HepG2 (cell line): ENCODE measurements around the gene BCL2L13. TPM values are rescaled to one million over a fixed set of nuclear protein-coding genes. Genes with fewer than 3 reads are reported as not detected.
"Not testable (repeated sequence)": the region's sequence is repeated elsewhere in the genome, so short reads cannot be mapped to it uniquely, and the experiment has no call there.

Experiments
- ATAC-seq: fragments of 200-7000 bp; cut with Tn5 transposase; 3 replicates; pipeline ENCODE4 v1.9.1; 2020; ENCODE audit warnings: mild to moderate bottlenecking, moderate library complexity
- BruUV-seq: library from RNA; stranded (reverse); fragments of 400-500 nt; replicated peaks from 2 replicates; lab custom pipeline; 2021; lab: Mats Ljungman, UMichigan
- CTCF ChIA-PET: fragments of 300-600 bp; formaldehyde crosslinking; extraction: SDS; loops from one replicate; lab custom pipeline; 2021; ENCODE audit warnings: low total read pairs, inconsistent platforms, low intra/inter-chr PET ratio; lab: Yijun Ruan, JAX
- POLR2A ChIA-PET: fragments of 350-600 bp; sonication (Branson Sonifier 250); formaldehyde crosslinking; loops from one replicate; lab custom pipeline; 2020; ENCODE audit warnings: antibody characterized with exemption, inconsistent platforms; lab: Yijun Ruan, JAX
- DNase-seq: peaks from one replicate; pipeline ENCODE4 v3.0.0-alpha.2; 2015; ENCODE audit warnings: low spot score
- FAIRE-seq: peaks from 3 replicates; lab custom pipeline; 2011; peaks lifted over from hg19 to GRCh38; lab: Jason Lieb, UNC
- H2AFZ ChIP-seq: one replicate; pipeline ENCODE4 v1.6.1; 2011; ENCODE audit warnings: low read length, inconsistent platforms
- H3K27ac ChIP-seq: fragments of 300-600 bp; 3 replicates; pipeline ENCODE4 v1.8.0; 2011; ENCODE audit warnings: mixed run types, mild to moderate bottlenecking, mixed read lengths, low read length, inconsistent platforms; ENCODE audit not compliant: insufficient read depth; ENCODE audit errors: extremely low read length
- H3K27me3 ChIP-seq, 2 experiments: fragments of 200-600 bp in 1 of 2; 2 replicates in 1 of 2; 3 replicates in 1 of 2; pipeline versions ENCODE4 v1.6.0 to v1.8.0; 2011; ENCODE audit warnings: low read length in 2 of 2, mild to moderate bottlenecking in 2 of 2, moderate library complexity in 2 of 2, inconsistent platforms in 1 of 2; ENCODE audit not compliant: insufficient read depth in 2 of 2, control insufficient read depth in 1 of 2
- H3K36me3 ChIP-seq, 2 experiments: fragments of 200-600 bp in 1 of 2; replicated peaks in 1 of 2; 2 replicates in 1 of 2; 3 replicates in 1 of 2; pipeline versions ENCODE4 v1.5.1 to v1.8.0; 2011; ENCODE audit warnings: low read length in 2 of 2, inconsistent platforms in 1 of 2; ENCODE audit not compliant: insufficient read depth in 2 of 2, control insufficient read depth in 1 of 2
- H3K4me1 ChIP-seq: 2 replicates; pipeline ENCODE4 v1.5.1; 2012; ENCODE audit warnings: low read length, inconsistent platforms; ENCODE audit not compliant: insufficient read depth
- H3K4me2 ChIP-seq: 2 replicates; pipeline ENCODE4 v1.6.0; 2011; ENCODE audit warnings: low read depth, low read length, inconsistent platforms
- H3K4me3 ChIP-seq, 3 experiments: fragments of 200-600 bp in 1 of 3; sonication (generic), shearing (Covaris generic) in 1 of 3; replicated peaks in 1 of 3; 2 replicates each; pipeline ENCODE4 v1.5.1; 2011 to 2016; ENCODE audit warnings: low read length in 3 of 3, inconsistent platforms in 2 of 3, low read depth in 2 of 3, mild to moderate bottlenecking in 2 of 3, control low read depth in 1 of 3, mixed read lengths in 1 of 3; ENCODE audit not compliant: insufficient read depth in 1 of 3
- H3K79me2 ChIP-seq: one replicate; pipeline ENCODE4 v1.6.1; 2011; ENCODE audit warnings: low read length, inconsistent platforms; ENCODE audit not compliant: insufficient read depth
- H3K9ac ChIP-seq: 2 replicates; pipeline ENCODE4 v1.6.0; 2011; ENCODE audit warnings: mild to moderate bottlenecking, low read depth, low read length, inconsistent platforms; ENCODE audit not compliant: insufficient read depth
- H3K9me3 ChIP-seq: 2 replicates; pipeline ENCODE4 v1.5.1; 2012; ENCODE audit warnings: mild to moderate bottlenecking, low read length
- H4K20me1 ChIP-seq: 2 replicates; pipeline ENCODE4 v1.6.0; 2011; ENCODE audit warnings: inconsistent platforms, mild to moderate bottlenecking, low read length, moderate library complexity; ENCODE audit not compliant: insufficient read depth
- CEBPZ ChIP-seq: IDR thresholded peaks from 2 replicates; pipeline ENCODE4 v1.6.1; 2012; ENCODE audit warnings: low read length, improper control_type of control experiment
- DZIP1 ChIP-seq: sonication (generic); formaldehyde crosslinking; IDR thresholded peaks from 2 replicates; pipeline ENCODE4 v1.5.0; 2020; ENCODE audit warnings: mild to moderate bottlenecking, missing genetic modification reagents
- WGBS: methylation state at CpG from one replicate; pipeline ENCODE4 v1.1.6; 2017; ENCODE audit warnings: low lambda C conversion rate; 5-methylcytosine and 5-hydroxymethylcytosine counted together
- in situ Hi-C: cut with HindIII; loops from 2 replicates; pipeline ENCODE4 v1.10.0; 2017; ENCODE audit warnings: low pct_unique_long_range_greater_than_20kb; ENCODE audit not compliant: extremely low pct_ligation_motif_present
- intact Hi-C: fragments of 100-400 bp; cut with micrococcal nuclease; formaldehyde crosslinking; loops from one replicate; pipeline ENCODE4 v1.10.0; 2022; ENCODE audit not compliant: unreplicated experiment
- polyA plus RNA-seq, 8 experiments: library from polyadenylated mRNA; depleted of rRNA in 3 of 8; stranded (reverse) in 7 of 8; unstranded in 1 of 8; fragments of >200 nt; fragmentation: Illumina TruSeq in 4 of 8; extraction: Trizol in 4 of 8; gene quantifications; 2 replicates each; pipeline versions ENCODE4 v1.2.1 to v1.2.3, GENCODE V29; 2011 to 2016; ENCODE audit warnings: low read depth in 4 of 8, missing spikeins in 1 of 8, mixed read lengths in 1 of 8; ENCODE audit not compliant: insufficient read depth in 1 of 8
- total RNA-seq, 5 experiments: library from RNA; depleted of rRNA; stranded (reverse); fragments of >200 nt; fragmentation: Illumina TruSeq; extraction: Trizol; gene quantifications; 2 replicates each; pipeline ENCODE4 v1.2.3, GENCODE V29; 2016; ENCODE audit warnings: low read depth in 1 of 5

Gene BCL2L13
- total and polyA plus RNA-seq, 2 of the 13 experiments (the other 11 are each of a cell fraction or from before 2014, with no cell fraction given) = 13.5 to 14.6 TPM

- WGBS = 97% methylated on average over 3 of the region's 3 CpGs
- FAIRE-seq = no peak
- in situ Hi-C loops = no loop called here
- H2AFZ ChIP-seq = no peak overlapping the region
- no peak for DNase-seq
- TF ChIP-seq CEBPZ = no peak
- TF ChIP-seq DZIP1 (CRISPR knock-in tag) = no peak
- TF ChIP-seq, all 625 proteins: peak for 0
- Histone ChIP-seq H3K9ac (no peak overlapping the region), H3K27ac (no peak overlapping the region), H3K4me3 (no peak overlapping the region), H3K79me2 (peaks cover 10% of the 10 kb centered on the region), H4K20me1 (no peaks in the 10 kb centered on the region), H3K36me3 (no peaks in the 10 kb centered on the region), H3K9me3 (no peaks in the 10 kb centered on the region), H3K4me2 (no peak overlapping the region), H3K4me1 (peaks cover 34% of the 10 kb centered on the region), H3K27me3 (no peaks in the 10 kb centered on the region; a peak in 1 of 5 replicates)
- intact Hi-C loops = loop anchor here (5.0 kb wide), 1 partner anchor 77 kb away; no protein-coding TSS in a partner anchor
- ATAC-seq = no peak
- POLR2A ChIA-PET = no interaction called here
- CTCF ChIA-PET = no interaction called here
- no TSS peak for BruUV-seq
Measured at GRCh38 chr22:17634696-17635095, 3.9 kb upstream of the BCL2L13 start.

GRCh38 chr22:17636850-17637249 lies 1.7 kb upstream of the BCL2L13 start:
- in situ Hi-C loops, H3K27ac ChIP-seq, H3K4me3 ChIP-seq, FAIRE-seq, H3K36me3 ChIP-seq, DNase-seq, POLR2A ChIA-PET, H3K9me3 ChIP-seq, ATAC-seq, H3K27me3 ChIP-seq, H3K9ac ChIP-seq, H2AFZ ChIP-seq, BruUV-seq, H3K4me2 ChIP-seq, H4K20me1 ChIP-seq, CTCF ChIA-PET: not testable (repeated sequence)
- peaks cover 41% of the 10 kb centered on the region for H3K4me1 ChIP-seq
- 95% methylated on average over 10 of the region's 10 CpGs for WGBS
- H3K79me2 ChIP-seq = peaks cover 16% of the 10 kb centered on the region
- intact Hi-C loops = loop anchor here (5.0 kb wide), 1 partner anchor 80 kb away; no protein-coding TSS in a partner anchor
